ENCODE measurements around the gene CDH2. TPM values are rescaled to one million over a fixed set of nuclear protein-coding genes. Genes with fewer than 3 reads are reported as not detected.

CDH2 gene
- total RNA-seq, 2 donors from 2014 or later = 0.41 to 125 TPM

DNA sequence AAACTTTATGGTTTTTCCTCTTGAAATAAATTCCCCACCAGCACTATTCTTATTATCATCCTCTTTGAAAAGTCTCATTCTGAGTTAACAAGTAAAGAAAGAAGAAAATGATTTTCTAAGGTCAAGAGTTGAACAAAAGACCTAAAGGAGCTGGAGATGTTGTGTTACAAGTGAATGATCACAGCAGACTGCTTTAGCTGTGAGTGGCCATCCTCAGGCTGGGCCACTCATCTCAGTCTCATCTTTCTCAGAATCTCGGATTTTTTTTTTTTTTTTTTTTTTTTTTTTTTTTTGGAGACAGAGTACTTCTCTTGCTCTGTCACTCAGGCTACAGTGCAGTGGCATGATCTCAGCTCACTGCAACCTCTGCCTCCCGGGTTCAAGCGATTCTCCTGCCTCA, 133.3 kb downstream of the CDH2 start:
- WGBS = 87% methylated on average over 3 of the region's 3 CpGs
- no peak overlapping the region for H3K27ac ChIP-seq
- no peak overlapping the region for H3K4me3 ChIP-seq
- H3K9me3 ChIP-seq = no peaks in the 10 kb centered on the region
- TF ChIP-seq POLR2AphosphoS5 (IDR thresholded peaks at IDR 0.05) (no peak), POLR2A (IDR thresholded peaks at IDR 0.05) (no peak)
- TF ChIP-seq, protein P1, sequence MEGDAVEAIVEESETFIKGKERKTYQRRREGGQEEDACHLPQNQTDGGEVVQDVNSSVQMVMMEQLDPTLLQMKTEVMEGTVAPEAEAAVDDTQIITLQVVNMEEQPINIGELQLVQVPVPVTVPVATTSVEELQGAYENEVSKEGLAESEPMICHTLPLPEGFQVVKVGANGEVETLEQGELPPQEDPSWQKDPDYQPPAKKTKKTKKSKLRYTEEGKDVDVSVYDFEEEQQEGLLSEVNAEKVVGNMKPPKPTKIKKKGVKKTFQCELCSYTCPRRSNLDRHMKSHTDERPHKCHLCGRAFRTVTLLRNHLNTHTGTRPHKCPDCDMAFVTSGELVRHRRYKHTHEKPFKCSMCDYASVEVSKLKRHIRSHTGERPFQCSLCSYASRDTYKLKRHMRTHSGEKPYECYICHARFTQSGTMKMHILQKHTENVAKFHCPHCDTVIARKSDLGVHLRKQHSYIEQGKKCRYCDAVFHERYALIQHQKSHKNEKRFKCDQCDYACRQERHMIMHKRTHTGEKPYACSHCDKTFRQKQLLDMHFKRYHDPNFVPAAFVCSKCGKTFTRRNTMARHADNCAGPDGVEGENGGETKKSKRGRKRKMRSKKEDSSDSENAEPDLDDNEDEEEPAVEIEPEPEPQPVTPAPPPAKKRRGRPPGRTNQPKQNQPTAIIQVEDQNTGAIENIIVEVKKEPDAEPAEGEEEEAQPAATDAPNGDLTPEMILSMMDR (IDR thresholded peaks at IDR 0.05) = no peak
- H3K27me3 ChIP-seq (replicated peaks; ENCODE audit: insufficient read depth) = no peaks in the 10 kb centered on the region
- intact Hi-C loops (cut with DNase I) = no loop called here
- DNase-seq (ENCODE audit: low spot score) = no peak
- H3K4me1 ChIP-seq (replicated peaks) = no peaks in the 10 kb centered on the region
- H3K36me3 ChIP-seq = no peaks in the 10 kb centered on the region

DNA sequence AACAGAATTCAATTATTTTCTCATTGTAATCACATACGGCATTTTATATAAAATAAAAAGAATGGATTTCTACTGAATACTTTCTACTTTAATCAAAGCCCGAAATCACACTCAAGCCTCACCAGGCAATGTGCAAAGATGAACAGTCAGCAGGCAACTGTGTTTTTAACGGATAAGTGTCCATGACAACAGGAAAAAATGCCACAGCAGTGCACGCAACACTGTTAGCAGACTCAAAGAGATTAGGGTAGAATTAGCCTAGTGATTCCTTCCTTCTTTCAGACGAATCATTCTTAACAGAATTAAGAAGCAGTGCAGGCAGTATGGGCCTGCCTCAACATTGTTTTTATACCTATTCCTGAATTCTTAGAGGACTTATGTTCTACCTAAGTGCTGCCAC, 135.6 kb downstream of the CDH2 start:
- H3K27me3 ChIP-seq (replicated peaks; ENCODE audit: insufficient read depth) = no peaks in the 10 kb centered on the region
- WGBS = 80% methylated on average over 5 of the region's 5 CpGs
- no peaks in the 10 kb centered on the region for H3K4me1 ChIP-seq (replicated peaks)
- H3K27ac ChIP-seq = no peak overlapping the region
- intact Hi-C loops (cut with DNase I) = no loop called here
- H3K4me3 ChIP-seq = no peak overlapping the region
- no peaks in the 10 kb centered on the region for H3K36me3 ChIP-seq
- no peak for DNase-seq (ENCODE audit: low spot score)
- TF ChIP-seq, protein P1 (IDR thresholded peaks at IDR 0.05) = no peak
- TF ChIP-seq POLR2A (IDR thresholded peaks at IDR 0.05) = no peak
- no peak for TF ChIP-seq POLR2AphosphoS5 (IDR thresholded peaks at IDR 0.05)
- no peaks in the 10 kb centered on the region for H3K9me3 ChIP-seq

DNA sequence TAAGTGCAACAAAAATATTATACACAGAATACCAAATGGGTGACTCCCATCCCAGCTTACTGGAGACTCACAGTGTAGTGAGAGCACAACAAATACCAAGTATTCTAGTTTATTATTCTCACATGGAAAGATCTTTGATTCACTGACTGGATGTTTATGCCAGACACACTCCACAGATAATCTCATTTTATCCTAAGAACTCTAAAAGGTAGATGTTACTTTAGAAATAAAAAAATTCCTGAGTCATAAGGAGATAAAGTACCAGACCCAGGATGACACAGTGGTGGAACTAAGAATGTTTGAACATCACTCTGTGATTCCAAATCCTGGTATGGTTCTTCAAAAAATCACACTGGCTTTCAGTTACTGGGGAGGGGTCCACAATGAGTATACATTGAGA, 136.2 kb downstream of the CDH2 start:
- Histone ChIP-seq H3K4me3 (no peak overlapping the region), H3K27ac (no peak overlapping the region), H3K27me3 (replicated peaks; ENCODE audit: insufficient read depth) (no peaks in the 10 kb centered on the region), H3K4me1 (replicated peaks) (no peaks in the 10 kb centered on the region), H3K36me3 (no peaks in the 10 kb centered on the region), H3K9me3 (no peaks in the 10 kb centered on the region)
- intact Hi-C loops (cut with DNase I) = no loop called here
- TF ChIP-seq, protein P1 (IDR thresholded peaks at IDR 0.05) = no peak
- TF ChIP-seq POLR2AphosphoS5 (IDR thresholded peaks at IDR 0.05) (no peak), POLR2A (IDR thresholded peaks at IDR 0.05) (no peak)
- no peak for DNase-seq (ENCODE audit: low spot score)

DNA sequence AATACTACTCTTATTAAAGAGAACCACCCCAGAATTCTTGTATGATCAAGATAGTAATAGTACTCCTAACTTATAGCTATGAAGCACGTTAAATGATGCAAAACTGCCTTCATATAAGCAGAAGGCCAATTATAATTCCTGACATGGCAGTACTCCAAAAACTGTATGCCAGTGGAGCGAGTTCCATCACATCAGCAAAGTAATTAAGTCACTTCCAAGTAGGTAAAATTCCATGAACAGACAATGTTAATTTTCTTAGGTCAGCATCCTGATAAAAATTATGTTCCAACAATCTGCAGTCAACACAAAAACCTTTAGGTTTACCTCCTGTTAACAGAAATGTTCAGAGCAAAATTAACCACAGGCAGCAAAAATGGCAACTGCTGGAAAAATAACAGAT, 136.7 kb downstream of the CDH2 start:
- intact Hi-C loops (cut with DNase I) = no loop called here
- H3K27me3 ChIP-seq (replicated peaks; ENCODE audit: insufficient read depth) = no peaks in the 10 kb centered on the region
- WGBS = 46% methylated on average over 2 of the region's 2 CpGs

DNA sequence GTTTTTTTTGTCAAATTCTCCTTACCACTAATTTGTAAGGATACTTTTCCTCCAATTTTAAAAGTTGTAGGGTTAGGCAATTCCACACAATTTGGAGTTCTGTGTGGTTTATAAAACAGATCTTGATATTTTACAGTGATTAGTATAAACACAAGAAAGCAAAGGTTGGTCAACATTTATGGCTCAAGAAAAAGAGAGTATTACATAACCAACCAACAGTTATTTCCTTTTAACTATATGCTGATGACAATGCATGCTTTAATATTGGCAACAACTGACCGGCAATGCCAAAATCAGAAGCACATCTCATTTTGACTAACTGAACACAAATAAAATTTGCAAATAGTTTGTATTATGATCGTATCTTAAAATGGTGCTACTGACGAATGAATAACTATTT, 137.2 kb downstream of the CDH2 start:
- Histone ChIP-seq H3K27ac (no peak overlapping the region), H3K9me3 (no peaks in the 10 kb centered on the region), H3K36me3 (no peaks in the 10 kb centered on the region), H3K27me3 (replicated peaks; ENCODE audit: insufficient read depth) (no peaks in the 10 kb centered on the region), H3K4me3 (no peak overlapping the region), H3K4me1 (replicated peaks) (no peaks in the 10 kb centered on the region)
- intact Hi-C loops (cut with DNase I) = no loop called here
- DNase-seq (ENCODE audit: low spot score) = no peak
- WGBS = 56% methylated on average over 3 of the region's 3 CpGs
- no peak for TF ChIP-seq POLR2A (IDR thresholded peaks at IDR 0.05)
- TF ChIP-seq, protein P1 (IDR thresholded peaks at IDR 0.05) = no peak
- TF ChIP-seq POLR2AphosphoS5 (IDR thresholded peaks at IDR 0.05) = no peak

More for the DNA sequence above, 136.7 kb downstream of the CDH2 start:
- H3K4me1 ChIP-seq (replicated peaks) = no peaks in the 10 kb centered on the region
- DNase-seq (ENCODE audit: low spot score) = no peak
- H3K9me3 ChIP-seq = no peaks in the 10 kb centered on the region
- no peaks in the 10 kb centered on the region for H3K36me3 ChIP-seq
- H3K4me3 ChIP-seq = no peak overlapping the region
- no peak overlapping the region for H3K27ac ChIP-seq
- TF ChIP-seq POLR2AphosphoS5 (IDR thresholded peaks at IDR 0.05) (no peak), POLR2A (IDR thresholded peaks at IDR 0.05) (no peak)
- TF ChIP-seq, protein P1 (IDR thresholded peaks at IDR 0.05) = no peak

Measured in prostate gland (tissue), 2 donors.